IMR-90 (cell line): ENCODE measurements around the gene STAT3. TPM values are rescaled to one million over a fixed set of nuclear protein-coding genes. Genes with fewer than 3 reads are reported as not detected.
"Not testable (repeated sequence)": the region's sequence is repeated elsewhere in the genome, so short reads cannot be mapped to it uniquely, and the experiment has no call there.

ENCODE experiments used
- ATAC-seq: fragments of 200-7000 bp; cut with Tn5 transposase; 2 replicates; pipeline ENCODE4 v1.9.1; 2020; ENCODE audit warnings: low read depth, mild to moderate bottlenecking, moderate library complexity
- BruUV-seq: library from RNA; stranded (reverse); fragments of 400-500 nt; replicated peaks from 2 replicates; lab custom pipeline; 2021; lab: Mats Ljungman, UMichigan
- CTCF ChIA-PET: fragments of 300-600 bp; formaldehyde crosslinking; extraction: SDS; loops from one replicate; lab custom pipeline; 2021; ENCODE audit warnings: antibody characterized with exemption; lab: Yijun Ruan, JAX
- POLR2A ChIA-PET: fragments of 300-600 bp; sonication (Branson Sonifier 250); formaldehyde crosslinking; loops from one replicate; lab custom pipeline; 2022; ENCODE audit warnings: antibody characterized with exemption; ENCODE audit not compliant: unreplicated experiment; lab: Charles Lee
- DNase-seq: peaks from one replicate; pipeline ENCODE4 v3.0.0; 2013
- H2AFZ ChIP-seq: replicated peaks from 2 replicates; pipeline ENCODE3; 2013; ENCODE audit warnings: low read length, mild to moderate bottlenecking; ENCODE audit not compliant: poor library complexity
- H2AK5ac ChIP-seq: 2 replicates; pipeline ENCODE4 v1.6.1; 2013; ENCODE audit warnings: low read depth, low read length, inconsistent platforms
- H2AK9ac ChIP-seq: replicated peaks from 2 replicates; pipeline ENCODE3; 2013; ENCODE audit warnings: mild to moderate bottlenecking, low read depth, low read length, moderate library complexity; ENCODE audit not compliant: poor library complexity
- H2BK120ac ChIP-seq: 2 replicates; pipeline ENCODE4 v1.6.1; 2013; ENCODE audit warnings: low read depth, low read length, inconsistent platforms
- H2BK15ac ChIP-seq: 3 replicates; pipeline ENCODE4 v1.6.1; 2013; ENCODE audit warnings: low read depth, low read length, inconsistent platforms
- H2BK20ac ChIP-seq: 2 replicates; pipeline ENCODE4 v1.6.1; 2013; ENCODE audit warnings: low read depth, mild to moderate bottlenecking, inconsistent platforms, low read length, moderate library complexity
- H2BK5ac ChIP-seq: 2 replicates; pipeline ENCODE4 v1.6.1; 2013; ENCODE audit warnings: mild to moderate bottlenecking, low read depth, low read length, inconsistent platforms; ENCODE audit not compliant: poor library complexity, severe bottlenecking
- H3K14ac ChIP-seq: replicated peaks from 2 replicates; pipeline ENCODE4 v1.6.1; 2013; ENCODE audit warnings: low read depth, low read length, inconsistent platforms
- H3K18ac ChIP-seq: 2 replicates; pipeline ENCODE4 v1.6.1; 2013; ENCODE audit warnings: low read depth, low read length, control low read depth
- H3K23ac ChIP-seq: 2 replicates; pipeline ENCODE4 v1.6.1; 2013; ENCODE audit warnings: low read depth, low read length, inconsistent platforms
- H3K27ac ChIP-seq: 2 replicates; pipeline ENCODE4 v1.5.1; 2013; ENCODE audit warnings: mild to moderate bottlenecking, control low read depth, low read length; ENCODE audit not compliant: insufficient read depth
- H3K27me3 ChIP-seq: 2 replicates; pipeline ENCODE4 v1.6.1; 2013; ENCODE audit warnings: low read length; ENCODE audit not compliant: control insufficient read depth, insufficient read depth
- H3K36me3 ChIP-seq: 2 replicates; pipeline ENCODE4 v1.6.1; 2013; ENCODE audit warnings: low read length, mixed read lengths; ENCODE audit not compliant: control insufficient read depth, insufficient read depth
- H3K4ac ChIP-seq: 2 replicates; pipeline ENCODE4 v1.6.1; 2013; ENCODE audit warnings: low read depth, low read length, inconsistent platforms
- H3K4me1 ChIP-seq: 2 replicates; pipeline ENCODE4 v1.6.1; 2013; ENCODE audit warnings: low read length, mixed read lengths; ENCODE audit not compliant: control insufficient read depth, insufficient read depth
- H3K4me2 ChIP-seq: 2 replicates; pipeline ENCODE4 v1.6.1; 2013; ENCODE audit warnings: low read depth, mild to moderate bottlenecking, control low read depth, low read length, moderate library complexity
- H3K4me3 ChIP-seq: 2 replicates; pipeline ENCODE4 v1.5.1; 2013; ENCODE audit warnings: low read depth, mild to moderate bottlenecking, control low read depth, low read length, moderate library complexity; ENCODE audit not compliant: insufficient read depth
- H3K56ac ChIP-seq: 2 replicates; pipeline ENCODE4 v1.6.1; 2013; ENCODE audit warnings: low read length, inconsistent platforms; ENCODE audit not compliant: insufficient read depth; ENCODE audit errors: extremely low read depth
- H3K79me1 ChIP-seq, 2 experiments: 2 replicates each; pipeline ENCODE4 v1.6.1; 2013; ENCODE audit warnings: low read length in 2 of 2, inconsistent platforms in 1 of 2, low read depth in 1 of 2
- H3K9ac ChIP-seq: 2 replicates; pipeline ENCODE4 v1.6.1; 2013; ENCODE audit warnings: low read depth, low read length, control low read depth
- H3K9me1 ChIP-seq: 2 replicates; pipeline ENCODE4 v1.6.1; 2013; ENCODE audit warnings: low read length, inconsistent platforms; ENCODE audit not compliant: insufficient read depth
- H3K9me3 ChIP-seq: 2 replicates; pipeline ENCODE4 v1.6.1; 2013; ENCODE audit warnings: low read length; ENCODE audit not compliant: control insufficient read depth, insufficient read depth
- H4K20me1 ChIP-seq: 2 replicates; pipeline ENCODE4 v1.6.1; 2013; ENCODE audit warnings: low read length, inconsistent platforms; ENCODE audit not compliant: insufficient read depth
- H4K5ac ChIP-seq: 2 replicates; pipeline ENCODE4 v1.6.1; 2013; ENCODE audit warnings: mild to moderate bottlenecking, low read depth, low read length, control low read depth
- H4K8ac ChIP-seq, 2 experiments: 2 replicates each; pipeline ENCODE4 v1.6.1; 2013; ENCODE audit warnings: low read depth in 2 of 2, low read length in 2 of 2, control low read depth in 1 of 2, inconsistent platforms in 1 of 2
- H4K91ac ChIP-seq: 2 replicates; pipeline ENCODE4 v1.6.1; 2013; ENCODE audit warnings: low read depth, low read length, inconsistent platforms; ENCODE audit not compliant: insufficient read depth
- WGBS, 2 experiments: methylation state at CpG; one replicate each; pipeline versions ENCODE4 v1.1.5 to v1.1.7; 2013; ENCODE audit warnings: missing lambda C conversion rate in 2 of 2; ENCODE audit not compliant: insufficient read length in 1 of 2; ENCODE audit errors: extremely low coverage in 2 of 2; 5-methylcytosine and 5-hydroxymethylcytosine counted together
- dilution Hi-C: fragments of 300-500 bp; cut with HindIII; formaldehyde crosslinking; loops from one replicate; pipeline ENCODE4 v1.14.3; 2018; ENCODE audit warnings: low sequenced_read_pairs; ENCODE audit not compliant: unreplicated experiment
- in situ Hi-C: fragments of 300-500 bp; cut with MboI; formaldehyde crosslinking; loops from 3 replicates; pipeline ENCODE4 v1.14.3; 2019; ENCODE audit warnings: low sequenced_read_pairs, inconsistent platforms, mixed read lengths
- intact Hi-C: fragments of 100-400 bp; cut with micrococcal nuclease; formaldehyde crosslinking; loops from 2 replicates; pipeline ENCODE4 v1.10.0; 2022
- polyA plus RNA-seq, 3 experiments: library from polyadenylated mRNA; depleted of rRNA; stranded (reverse); fragments of >200 nt; gene quantifications; 2 replicates each; pipeline ENCODE4 v1.2.3, GENCODE V29; 2012; ENCODE audit warnings: low replicate concordance in 1 of 3
- total RNA-seq: library from RNA; depleted of rRNA; stranded (reverse); fragments of >200 nt; gene quantifications from 2 replicates; pipeline ENCODE4 v1.2.3, GENCODE V29; 2012

STAT3 gene
- total and polyA plus RNA-seq, 2 of the 4 experiments (the other 2 are of a cell fraction), result 47.2 to 66.3 TPM

DNA sequence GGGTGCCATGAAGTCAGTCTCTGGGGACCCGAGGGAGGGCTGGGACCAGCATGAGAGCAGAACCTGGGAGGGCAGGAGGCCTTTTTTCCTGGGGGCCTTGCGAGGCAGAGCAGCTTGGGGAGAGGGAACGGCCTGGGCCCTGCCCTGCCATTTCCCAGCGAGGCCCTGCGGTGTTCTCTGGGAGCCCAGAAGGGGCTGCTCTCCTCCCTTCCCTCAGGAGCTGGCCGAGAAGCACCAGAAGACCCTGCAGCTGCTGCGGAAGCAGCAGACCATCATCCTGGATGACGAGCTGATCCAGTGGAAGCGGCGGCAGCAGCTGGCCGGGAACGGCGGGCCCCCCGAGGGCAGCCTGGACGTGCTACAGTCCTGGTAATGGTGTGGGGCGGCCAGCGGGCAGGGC, 88.3 kb downstream of the STAT3 start:
- H2BK15ac ChIP-seq, H2BK20ac ChIP-seq, H3K79me1 ChIP-seq, H4K20me1 ChIP-seq, POLR2A ChIA-PET, CTCF ChIA-PET, H3K4me1 ChIP-seq, H2AK5ac ChIP-seq, H3K14ac ChIP-seq, H3K23ac ChIP-seq, H2BK120ac ChIP-seq, dilution Hi-C loops, H3K9me1 ChIP-seq, H2AK9ac ChIP-seq, H3K4me3 ChIP-seq, H2AFZ ChIP-seq, H3K4me2 ChIP-seq, H3K9ac ChIP-seq, H4K91ac ChIP-seq, H2BK5ac ChIP-seq, H3K18ac ChIP-seq, ATAC-seq, H3K27ac ChIP-seq, BruUV-seq, DNase-seq, H3K4ac ChIP-seq, H4K8ac ChIP-seq, in situ Hi-C loops, H3K9me3 ChIP-seq, H4K5ac ChIP-seq, H3K56ac ChIP-seq, intact Hi-C loops, H3K27me3 ChIP-seq: not testable (repeated sequence)
- H3K36me3 ChIP-seq, result peaks cover 11% of the 10 kb centered on the region
- WGBS, 2 experiments, result no CpG with 5 or more reads among the region's 17 CpGs

DNA sequence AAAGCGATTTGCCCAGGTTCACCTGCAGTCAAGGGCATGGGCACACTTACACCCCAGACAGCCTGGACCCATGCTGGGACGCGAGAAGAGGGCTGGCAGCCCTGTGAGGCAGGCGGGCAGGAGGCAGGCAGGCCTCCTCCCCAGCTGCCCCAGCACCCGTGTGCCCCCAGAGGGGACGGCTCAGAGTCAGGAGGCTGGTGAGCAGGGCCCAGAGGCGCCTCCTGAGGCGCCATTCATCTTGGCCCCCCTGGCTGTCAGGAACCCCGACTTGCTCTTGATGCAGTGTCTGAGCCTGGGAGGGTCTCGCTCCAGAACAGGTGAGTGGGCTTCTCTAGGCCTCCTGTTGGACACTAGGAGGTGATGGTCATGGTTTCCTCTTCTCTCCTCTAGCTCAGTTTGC, 88.9 kb downstream of the STAT3 start:
- 100% methylated on average over 1 of the region's 10 CpGs; no CpG with 5 or more reads in 1 of the 2 experiments for WGBS, 2 experiments
- H3K14ac ChIP-seq, H2BK15ac ChIP-seq, POLR2A ChIA-PET, H4K20me1 ChIP-seq, H3K4ac ChIP-seq, intact Hi-C loops, H2AK5ac ChIP-seq, DNase-seq, CTCF ChIA-PET, H4K8ac ChIP-seq, H4K5ac ChIP-seq, H3K36me3 ChIP-seq, in situ Hi-C loops, H4K91ac ChIP-seq, H3K4me1 ChIP-seq, H3K27ac ChIP-seq, H3K56ac ChIP-seq, H2BK5ac ChIP-seq, H2AFZ ChIP-seq, H3K27me3 ChIP-seq, H2BK20ac ChIP-seq, H3K79me1 ChIP-seq, H3K23ac ChIP-seq, H3K9ac ChIP-seq, dilution Hi-C loops, H3K4me2 ChIP-seq, H2AK9ac ChIP-seq, H3K4me3 ChIP-seq, H3K9me3 ChIP-seq, H3K18ac ChIP-seq, H3K9me1 ChIP-seq, ATAC-seq, H2BK120ac ChIP-seq, BruUV-seq: not testable (repeated sequence)
